Upper lobe of left lung (tissue), 4 donors: ENCODE data around the gene PTPRJ.

Experiments
- CTCF ChIP-seq, 6 experiments: fragments of 450-650 bp in 4 of 6; fragments of 200-600 bp in 2 of 6; sonication (generic) in 2 of 6; IDR thresholded peaks; one replicate each; pipeline ENCODE4 v1.5.1; 2016 to 2019; ENCODE audit warnings: antibody characterized with exemption in 6 of 6
- POLR2A ChIP-seq, 4 donors: fragments of 450-650 bp; IDR thresholded peaks; one replicate each; pipeline ENCODE4 v1.5.1; 2016 to 2017; ENCODE audit warnings: antibody characterized with exemption in 4 of 4, mild to moderate bottlenecking in 2 of 4
- POLR2AphosphoS5 ChIP-seq, 2 donors: sonication (generic); formaldehyde crosslinking; IDR thresholded peaks; one replicate each; pipeline ENCODE4 v1.5.1; 2017; ENCODE audit warnings: antibody characterized with exemption in 2 of 2

GRCh38 chr11:48003926-48004325 lies 23.6 kb downstream of the PTPRJ start:
- TF ChIP-seq CTCF (IDR thresholded peaks at IDR 0.05) (no peak), POLR2A (IDR thresholded peaks at IDR 0.05) (no peak), POLR2AphosphoS5 (IDR thresholded peaks at IDR 0.05) (no peak)
